Hair follicle dermal papilla cell (primary cell): ENCODE measurements around the gene RPA3. TPM values are rescaled to one million over a fixed set of nuclear protein-coding genes. Genes with fewer than 3 reads are reported as not detected.

Experiments used
- total RNA-seq: library from RNA; depleted of rRNA; stranded (reverse); fragments of >200 nt; gene quantifications from 2 replicates; pipeline ENCODE4 v1.2.3, GENCODE V29; 2012

Gene RPA3
- 4.9 and 8.1 TPM in 2 replicates for total RNA-seq

GRCh38 chr7:7718492-7718891, at the start of gene RPA3:
RPA3 (minus strand) TSS chr7:7718607; CDS start chr7:7640418, 78,189 bp downstream.

GRCh38 chr7:7640221-7641128, 77.9 kb downstream of the RPA3 start, which contains the start of gene UMAD1:
UMAD1 (plus strand) TSS chr7:7640752; CDS start chr7:7673372, 32,620 bp downstream.

Other genes starting within 250 kb of the RPA3 start
- gene COL28A1, start 182.7 kb downstream of the RPA3 start, total RNA-seq, result under 0.01 and 0.32 TPM in 2 replicates
- 26.4 and 35.0 TPM in 2 replicates for gene MIOS, start 151.7 kb downstream of the RPA3 start, total RNA-seq
- gene UMAD1, start 77.9 kb downstream of the RPA3 start, total RNA-seq, result 14.8 and 15.2 TPM in 2 replicates